ENCODE results near the gene SHLD3. TPM values are rescaled to one million over a fixed set of nuclear protein-coding genes. Genes with fewer than 3 reads are reported as not detected.
"Not testable (repeated sequence)": the region's sequence is repeated elsewhere in the genome, so short reads cannot be mapped to it uniquely, and the experiment has no call there.

SHLD3 gene
- polyA plus RNA-seq, 3 donors, result 4.8 to 5.3 (median 5.1) TPM

GRCh38 chr5:65674749-65675148 lies 49.9 kb downstream of the SHLD3 start:
- no peak for DNase-seq (ENCODE audit: low read depth in 3 of 3, low spot score in 2 of 3)

- DNase-seq (ENCODE audit: low read depth in 3 of 3, low spot score in 2 of 3), result not testable (repeated sequence)
Measured at GRCh38 chr5:65676056-65676455, 51.2 kb downstream of the SHLD3 start.

Other genes starting within 250 kb of the SHLD3 start
- 1 to 10 TPM; 1.3 to 2.1 (median 2.0) TPM for gene ADAMTS6, start 143.1 kb upstream of the SHLD3 start, polyA plus RNA-seq (ENCODE audit: insufficient read length in 3 of 3)
- 10 to 100 TPM; 29.0 to 32.6 (median 31.4) TPM for gene CENPK, start 61.9 kb upstream of the SHLD3 start, polyA plus RNA-seq (ENCODE audit: insufficient read length in 3 of 3)
- 10 to 100 TPM; 69.9 to 75.4 (median 73.0) TPM for gene PPWD1, start 61.7 kb upstream of the SHLD3 start, polyA plus RNA-seq (ENCODE audit: insufficient read length in 3 of 3)
- 10 to 100 TPM; 26.1 to 29.6 (median 29.0) TPM for gene TRIM23, start 694 bp upstream of the SHLD3 start, polyA plus RNA-seq (ENCODE audit: insufficient read length in 3 of 3)
- 10 to 100 TPM; 34.0 to 38.0 (median 35.6) TPM for gene TRAPPC13, start within 50 bp of the SHLD3 start, polyA plus RNA-seq (ENCODE audit: insufficient read length in 3 of 3)
- gene SGTB, start 97.1 kb downstream of the SHLD3 start, polyA plus RNA-seq (ENCODE audit: insufficient read length in 3 of 3), result 10 to 100 TPM in 1 of 3 donors, 1 to 10 TPM in 2; 8.6 to 10.5 (median 9.3) TPM
- 10 to 100 TPM; 35.1 to 41.3 (median 40.3) TPM for gene NLN, start 97.2 kb downstream of the SHLD3 start, polyA plus RNA-seq (ENCODE audit: insufficient read length in 3 of 3)